CD4-positive, alpha-beta T cell (primary cell): ENCODE results near the gene TMEM151B. TPM values are rescaled to one million over a fixed set of nuclear protein-coding genes. Genes with fewer than 3 reads are reported as not detected.
A peak's percentile ranks its signal among the peaks of the same experiment; 100 is the strongest.

Experiments
- ATAC-seq: fragments of 200-7000 bp; cut with Tn5 transposase; one replicate; pipeline ENCODE4 v1.10.0; 2022; ENCODE audit warnings: mild to moderate bottlenecking; ENCODE audit not compliant: poor library complexity
- CTCF ChIA-PET: fragments of 350-600 bp; sonication (Branson Sonifier 250); formaldehyde crosslinking; loops from one replicate; lab custom pipeline; 2021; ENCODE audit warnings: antibody characterized with exemption, inconsistent platforms; lab: Charles Lee
- POLR2A ChIA-PET: fragments of 350-600 bp; sonication (Branson Sonifier 250); formaldehyde crosslinking; loops from one replicate; lab custom pipeline; 2021; ENCODE audit warnings: antibody characterized with exemption, inconsistent platforms; lab: Charles Lee
- DNase-seq, 14 experiments: peaks; one replicate each; pipeline ENCODE4 v3.0.0-alpha.2; 2013 to 2020; ENCODE audit warnings: mixed read lengths in 2 of 14
- H3K27ac ChIP-seq, 2 donors: one replicate each; pipeline versions ENCODE4 v1.5.1 to v1.7.0; 2013; ENCODE audit warnings: low read length in 2 of 2, low read depth in 1 of 2, mild to moderate bottlenecking in 1 of 2
- H3K27me3 ChIP-seq, 2 experiments: 1 replicate in 1 of 2; 2 replicates in 1 of 2; pipeline versions ENCODE4 v1.6.1 to v1.7.0; 2013; ENCODE audit warnings: low read length in 2 of 2, control low read depth in 1 of 2, mild to moderate bottlenecking in 1 of 2, moderate library complexity in 1 of 2; ENCODE audit not compliant: insufficient read depth in 2 of 2, control insufficient read depth in 1 of 2
- H3K36me3 ChIP-seq: one replicate; pipeline ENCODE4 v1.6.1; 2013; ENCODE audit warnings: low read length, control low read depth; ENCODE audit not compliant: insufficient read depth
- H3K4me1 ChIP-seq: one replicate; pipeline ENCODE4 v1.6.1; 2013; ENCODE audit warnings: low read length, control low read depth; ENCODE audit not compliant: insufficient read depth
- H3K4me3 ChIP-seq: one replicate; pipeline ENCODE4 v1.5.1; 2013; ENCODE audit warnings: mild to moderate bottlenecking, low read length, moderate library complexity
- H3K9me3 ChIP-seq, 2 experiments: 1 replicate in 1 of 2; 2 replicates in 1 of 2; pipeline versions ENCODE4 v1.6.1 to v1.7.0; 2013; ENCODE audit warnings: low read length in 2 of 2, mild to moderate bottlenecking in 2 of 2, control low read depth in 1 of 2, moderate library complexity in 1 of 2; ENCODE audit not compliant: control insufficient read depth in 1 of 2, insufficient read depth in 1 of 2
- H3K27ac Mint-ChIP-seq: one replicate; pipeline ENCODE4 v1.8.0; 2020; ENCODE audit warnings: mixed read lengths
- H3K27me3 Mint-ChIP-seq: one replicate; pipeline ENCODE4 v1.8.0; 2021; ENCODE audit warnings: mixed read lengths
- H3K36me3 Mint-ChIP-seq: one replicate; pipeline ENCODE4 v1.8.0; 2021; ENCODE audit warnings: low read depth, mixed read lengths
- H3K4me1 Mint-ChIP-seq: one replicate; pipeline ENCODE4 v1.8.0; 2021; ENCODE audit warnings: low read depth, mixed read lengths
- H3K4me3 Mint-ChIP-seq: one replicate; pipeline ENCODE4 v1.8.0; 2020; ENCODE audit warnings: mild to moderate bottlenecking, mixed read lengths
- H3K9me3 Mint-ChIP-seq: one replicate; pipeline ENCODE4 v1.8.0; 2020; ENCODE audit warnings: mixed read lengths
- intact Hi-C, 2 experiments: fragments of 100-400 bp; cut with DNase I in 1 of 2; cut with micrococcal nuclease in 1 of 2; formaldehyde crosslinking; loops; one replicate each; pipeline versions ENCODE4 v1.15.1 to v1.9.0; 2023 to 2025; cut with DNase I, micrococcal nuclease
- total RNA-seq, 174 experiments: library from RNA in 2 of 174; stranded (reverse) in 2 of 174; gene quantifications; one replicate each; pipeline ENCODE4 v1.2.3 and lab custom pipeline; 2021 to 2026
- TF ChIP-seq, protein P1 (sequence below): fragments of 200-600 bp; IDR thresholded peaks from one replicate; pipeline ENCODE4 v1.8.0; 2022; ENCODE audit warnings: antibody characterized with exemption, mild to moderate bottlenecking

The TMEM151B gene
- total RNA-seq, 2 experiments from 2014 or later, result not detected

- Mint-ChIP-seq H3K9me3 (no peaks in the 10 kb centered on the region), H3K27me3 (no peaks in the 10 kb centered on the region)
Observed at GRCh38 chr6:44305200-44305725, 35.0 kb downstream of the TMEM151B start.

GRCh38 chr6:44306710-44307109 lies 36.5 kb downstream of the TMEM151B start:
- peaks cover 10% of the 10 kb centered on the region for H3K4me1 Mint-ChIP-seq
- no peak overlapping the region for H3K27ac Mint-ChIP-seq
- H3K36me3 Mint-ChIP-seq, result peaks cover 86% of the 10 kb centered on the region
- Histone ChIP-seq H3K4me3 (no peak overlapping the region), H3K36me3 (peaks cover 91% of the 10 kb centered on the region), H3K4me1 (peaks cover under 1% of the 10 kb centered on the region), H3K27ac (no peak overlapping the region), H3K27me3 (no peaks in the 10 kb centered on the region), H3K9me3 (no peaks in the 10 kb centered on the region)
- H3K9me3 Mint-ChIP-seq, result no peaks in the 10 kb centered on the region
- H3K4me3 Mint-ChIP-seq, result no peak overlapping the region
- no peak for ATAC-seq
- ChIA-PET CTCF (interaction anchor here (2.9 kb wide), 1 partner anchor 39 kb away, joined by 24 read pairs; no protein-coding TSS in a partner anchor), POLR2A (no interaction called here)
- intact Hi-C loops, result no loop called here
- DNase-seq, result no peak
- TF ChIP-seq, protein P1, sequence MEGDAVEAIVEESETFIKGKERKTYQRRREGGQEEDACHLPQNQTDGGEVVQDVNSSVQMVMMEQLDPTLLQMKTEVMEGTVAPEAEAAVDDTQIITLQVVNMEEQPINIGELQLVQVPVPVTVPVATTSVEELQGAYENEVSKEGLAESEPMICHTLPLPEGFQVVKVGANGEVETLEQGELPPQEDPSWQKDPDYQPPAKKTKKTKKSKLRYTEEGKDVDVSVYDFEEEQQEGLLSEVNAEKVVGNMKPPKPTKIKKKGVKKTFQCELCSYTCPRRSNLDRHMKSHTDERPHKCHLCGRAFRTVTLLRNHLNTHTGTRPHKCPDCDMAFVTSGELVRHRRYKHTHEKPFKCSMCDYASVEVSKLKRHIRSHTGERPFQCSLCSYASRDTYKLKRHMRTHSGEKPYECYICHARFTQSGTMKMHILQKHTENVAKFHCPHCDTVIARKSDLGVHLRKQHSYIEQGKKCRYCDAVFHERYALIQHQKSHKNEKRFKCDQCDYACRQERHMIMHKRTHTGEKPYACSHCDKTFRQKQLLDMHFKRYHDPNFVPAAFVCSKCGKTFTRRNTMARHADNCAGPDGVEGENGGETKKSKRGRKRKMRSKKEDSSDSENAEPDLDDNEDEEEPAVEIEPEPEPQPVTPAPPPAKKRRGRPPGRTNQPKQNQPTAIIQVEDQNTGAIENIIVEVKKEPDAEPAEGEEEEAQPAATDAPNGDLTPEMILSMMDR, result no peak
- H3K27me3 Mint-ChIP-seq, result no peaks in the 10 kb centered on the region

More at GRCh38 chr6:44305200-44305725, 35.0 kb downstream of the TMEM151B start:
- Histone ChIP-seq H3K27me3 (no peaks in the 10 kb centered on the region), H3K4me3 (no peak overlapping the region), H3K27ac (no peak overlapping the region), H3K9me3 (no peaks in the 10 kb centered on the region), H3K36me3 (peaks cover 89% of the 10 kb centered on the region), H3K4me1 (no peaks in the 10 kb centered on the region)
- Mint-ChIP-seq H3K4me3 (no peak overlapping the region), H3K27ac (peak overlapping the region; percentile 18), H3K4me1 (peaks cover 7% of the 10 kb centered on the region), H3K36me3 (peaks cover 85% of the 10 kb centered on the region)
- TF ChIP-seq, protein P1, result no peak
- DNase-seq (no peak), ATAC-seq (no peak)
- intact Hi-C loops, result no loop called here
- ChIA-PET CTCF (interaction anchor here (0.5 to 2.9 kb wide), 11 partner anchors 8 to 107 kb away, joined by 3 to 24 read pairs (median 4); partner anchors contain the start of genes AARS2 and TMEM151B), POLR2A (interaction anchor here (1.6 kb wide), 1 partner anchor 58 kb away, joined by 4 read pairs; the partner anchor contains the start of gene HSP90AB1)

GRCh38 chr6:44307217-44307616 lies 37.0 kb downstream of the TMEM151B start:
- Histone ChIP-seq H3K27me3 (no peaks in the 10 kb centered on the region), H3K4me1 (peaks cover 6% of the 10 kb centered on the region), H3K4me3 (no peak overlapping the region), H3K9me3 (no peaks in the 10 kb centered on the region), H3K27ac (no peak overlapping the region), H3K36me3 (peaks cover 92% of the 10 kb centered on the region)
- Mint-ChIP-seq H3K27me3 (no peaks in the 10 kb centered on the region), H3K36me3 (peaks cover 84% of the 10 kb centered on the region), H3K27ac (no peak overlapping the region), H3K4me1 (peaks cover 15% of the 10 kb centered on the region), H3K4me3 (no peak overlapping the region), H3K9me3 (no peaks in the 10 kb centered on the region)
- ChIA-PET POLR2A (no interaction called here), CTCF (interaction anchor here (2.9 kb wide), 1 partner anchor 39 kb away, joined by 24 read pairs; no protein-coding TSS in a partner anchor)
- ATAC-seq (no peak), DNase-seq (no peak)
- intact Hi-C loops, result no loop called here
- TF ChIP-seq, protein P1, result no peak
